Activated T-cell treated with anti-CD3 and anti-CD28 coated beads, Interleukin-2, amount 50 U/mL, for 4 hours (primary cell): ENCODE measurements around the gene TPPP. TPM values are rescaled to one million over a fixed set of nuclear protein-coding genes. Genes with fewer than 3 reads are reported as not detected.
"Not testable (repeated sequence)": the region's sequence is repeated elsewhere in the genome, so short reads cannot be mapped to it uniquely, and the experiment has no call there.

ENCODE experiments used
- ATAC-seq, 2 donors: fragments of 200-7000 bp; cut with Tn5 transposase; one replicate each; pipeline ENCODE4 v1.10.0; 2021
- DNase-seq: peaks from one replicate; pipeline ENCODE4 v3.0.0-alpha.2; 2020
- H3K27me3 Mint-ChIP-seq: one replicate; pipeline ENCODE4 v1.8.0; 2021; ENCODE audit warnings: low read depth, mixed read lengths
- H3K36me3 Mint-ChIP-seq: one replicate; pipeline ENCODE4 v1.8.0; 2022; ENCODE audit warnings: mixed read lengths; ENCODE audit not compliant: insufficient read depth
- H3K4me1 Mint-ChIP-seq: one replicate; pipeline ENCODE4 v1.8.0; 2021; ENCODE audit warnings: low read depth, mixed read lengths
- H3K4me3 Mint-ChIP-seq: one replicate; pipeline ENCODE4 v1.8.0; 2021; ENCODE audit warnings: mild to moderate bottlenecking, moderate library complexity, mixed read lengths
- H3K9me3 Mint-ChIP-seq: one replicate; pipeline ENCODE4 v1.8.0; 2021; ENCODE audit warnings: mixed read lengths
- total RNA-seq, 3 donors: library from RNA; stranded (reverse); gene quantifications; one replicate each; pipeline ENCODE4 v1.2.1, GENCODE V29; 2021

The TPPP gene
- total RNA-seq, 3 donors from 2014 or later = 0.08 to 0.19 (median 0.08) TPM

- Mint-ChIP-seq H3K9me3 (no peaks in the 10 kb centered on the region), H3K4me1 (peaks cover 3% of the 10 kb centered on the region), H3K36me3 (peaks cover 30% of the 10 kb centered on the region), H3K27me3 (no peaks in the 10 kb centered on the region), H3K4me3 (no peak overlapping the region)
- no peak for DNase-seq
- ATAC-seq = no peak
These were observed 51.8 kb downstream of the TPPP start for GRCh38 chr5:641331-641765.

GRCh38 chr5:640461-641330 lies 52.5 kb downstream of the TPPP start:
- no peak for ATAC-seq
- H3K9me3 Mint-ChIP-seq = no peaks in the 10 kb centered on the region
- H3K36me3 Mint-ChIP-seq = peaks cover 31% of the 10 kb centered on the region
- peaks cover 3% of the 10 kb centered on the region for H3K4me1 Mint-ChIP-seq
- H3K27me3 Mint-ChIP-seq = no peaks in the 10 kb centered on the region
- no peak overlapping the region for H3K4me3 Mint-ChIP-seq
- no peak for DNase-seq

GRCh38 chr5:639584-640213 lies 53.5 kb downstream of the TPPP start:
- peaks cover 3% of the 10 kb centered on the region for H3K4me1 Mint-ChIP-seq
- H3K4me3 Mint-ChIP-seq = no peak overlapping the region
- ATAC-seq (no peak), DNase-seq (no peak)
- no peaks in the 10 kb centered on the region for H3K27me3 Mint-ChIP-seq
- no peaks in the 10 kb centered on the region for H3K9me3 Mint-ChIP-seq
- peaks cover 35% of the 10 kb centered on the region for H3K36me3 Mint-ChIP-seq

GRCh38 chr5:639253-639530 lies 54.0 kb downstream of the TPPP start:
- peaks cover 35% of the 10 kb centered on the region for H3K36me3 Mint-ChIP-seq
- peaks cover 1% of the 10 kb centered on the region for H3K4me1 Mint-ChIP-seq
- H3K4me3 Mint-ChIP-seq = no peak overlapping the region
- H3K27me3 Mint-ChIP-seq = no peaks in the 10 kb centered on the region
- H3K9me3 Mint-ChIP-seq = no peaks in the 10 kb centered on the region
- no peak for ATAC-seq
- no peak for DNase-seq

GRCh38 chr5:638501-639252 lies 54.5 kb downstream of the TPPP start:
- ATAC-seq (no peak), DNase-seq (no peak)
- no peaks in the 10 kb centered on the region for H3K9me3 Mint-ChIP-seq
- no peak overlapping the region for H3K4me3 Mint-ChIP-seq
- no peaks in the 10 kb centered on the region for H3K4me1 Mint-ChIP-seq
- H3K36me3 Mint-ChIP-seq = peaks cover 36% of the 10 kb centered on the region
- H3K27me3 Mint-ChIP-seq = no peaks in the 10 kb centered on the region

GRCh38 chr5:637581-638450 lies 55.3 kb downstream of the TPPP start:
- no peaks in the 10 kb centered on the region for H3K27me3 Mint-ChIP-seq
- no peaks in the 10 kb centered on the region for H3K9me3 Mint-ChIP-seq
- DNase-seq (no peak), ATAC-seq (no peak)
- H3K36me3 Mint-ChIP-seq = peaks cover 38% of the 10 kb centered on the region
- H3K4me3 Mint-ChIP-seq = no peak overlapping the region
- no peaks in the 10 kb centered on the region for H3K4me1 Mint-ChIP-seq

- Mint-ChIP-seq H3K4me3 (no peak overlapping the region), H3K4me1 (no peaks in the 10 kb centered on the region), H3K36me3 (peaks cover 38% of the 10 kb centered on the region), H3K9me3 (no peaks in the 10 kb centered on the region), H3K27me3 (no peaks in the 10 kb centered on the region)
- DNase-seq (no peak), ATAC-seq (no peak)
These were observed 56.2 kb downstream of the TPPP start for GRCh38 chr5:636951-637350.

GRCh38 chr5:635306-636055 lies 57.7 kb downstream of the TPPP start:
- H3K36me3 Mint-ChIP-seq = peaks cover 38% of the 10 kb centered on the region

GRCh38 chr5:634191-634590 lies 59.0 kb downstream of the TPPP start:
- H3K4me1 Mint-ChIP-seq = no peaks in the 10 kb centered on the region
- no peak overlapping the region for H3K4me3 Mint-ChIP-seq
- H3K9me3 Mint-ChIP-seq = no peaks in the 10 kb centered on the region
- peaks cover 35% of the 10 kb centered on the region for H3K36me3 Mint-ChIP-seq
- ATAC-seq = no peak
- no peaks in the 10 kb centered on the region for H3K27me3 Mint-ChIP-seq
- no peak for DNase-seq

More at GRCh38 chr5:635306-636055, 57.7 kb downstream of the TPPP start:
- Mint-ChIP-seq H3K27me3 (no peaks in the 10 kb centered on the region), H3K4me3 (no peak overlapping the region), H3K9me3 (no peaks in the 10 kb centered on the region), H3K4me1 (no peaks in the 10 kb centered on the region)
- no peak for ATAC-seq
- DNase-seq = no peak

GRCh38 chr5:633501-633955 lies 59.6 kb downstream of the TPPP start:
- H3K9me3 Mint-ChIP-seq = no peaks in the 10 kb centered on the region
- H3K4me1 Mint-ChIP-seq = no peaks in the 10 kb centered on the region
- ATAC-seq (no peak), DNase-seq (no peak)
- H3K36me3 Mint-ChIP-seq = peaks cover 35% of the 10 kb centered on the region
- no peaks in the 10 kb centered on the region for H3K27me3 Mint-ChIP-seq
- H3K4me3 Mint-ChIP-seq = no peak overlapping the region

GRCh38 chr5:628351-629205 lies 64.6 kb downstream of the TPPP start:
- not testable (repeated sequence) for H3K4me1 Mint-ChIP-seq, H3K4me3 Mint-ChIP-seq, H3K9me3 Mint-ChIP-seq, ATAC-seq, H3K27me3 Mint-ChIP-seq, DNase-seq
- peaks cover 28% of the 10 kb centered on the region for H3K36me3 Mint-ChIP-seq

GRCh38 chr5:627840-628239 lies 65.3 kb downstream of the TPPP start:
- Mint-ChIP-seq H3K27me3 (no peaks in the 10 kb centered on the region), H3K4me1 (peaks cover 1% of the 10 kb centered on the region), H3K4me3 (no peak overlapping the region), H3K9me3 (no peaks in the 10 kb centered on the region), H3K36me3 (peaks cover 27% of the 10 kb centered on the region)
- no peak for DNase-seq
- ATAC-seq = no peak

GRCh38 chr5:626850-627249 lies 66.3 kb downstream of the TPPP start:
- no peaks in the 10 kb centered on the region for H3K9me3 Mint-ChIP-seq
- H3K36me3 Mint-ChIP-seq = peaks cover 31% of the 10 kb centered on the region
- no peak for DNase-seq
- peaks cover 1% of the 10 kb centered on the region for H3K4me1 Mint-ChIP-seq
- ATAC-seq = no peak
- no peaks in the 10 kb centered on the region for H3K27me3 Mint-ChIP-seq
- no peak overlapping the region for H3K4me3 Mint-ChIP-seq
